HEK293T (cell line): ENCODE measurements around the gene OPALIN.

ENCODE experiments used
- ELF4 ChIP-seq: fragments of 450-650 bp; IDR thresholded peaks from 2 replicates; pipeline ENCODE4 v1.6.1; 2017; ENCODE audit warnings: antibody characterized with exemption
- FOXM1 ChIP-seq: fragments of 450-650 bp; IDR thresholded peaks from 2 replicates; pipeline ENCODE4 v1.6.1; 2017; ENCODE audit warnings: mild to moderate bottlenecking, borderline replicate concordance
- NFRKB ChIP-seq: fragments of 450-650 bp; IDR thresholded peaks from 2 replicates; pipeline ENCODE4 v1.6.1; 2016; ENCODE audit warnings: mild to moderate bottlenecking, moderate library complexity
- SP1 ChIP-seq: fragments of 450-650 bp; IDR thresholded peaks from 2 replicates; pipeline ENCODE4 v1.6.1; 2017
- SUZ12 ChIP-seq: fragments of 450-650 bp; IDR thresholded peaks from 2 replicates; pipeline ENCODE4 v1.6.1; 2016; ENCODE audit warnings: mild to moderate bottlenecking
- TARDBP ChIP-seq: fragments of 450-650 bp; IDR thresholded peaks from 2 replicates; pipeline ENCODE4 v1.6.1; 2016

GRCh38 chr10:96367470-96367869 lies 8.7 kb upstream of the OPALIN start:
- no peak for TF ChIP-seq ELF4
- no peak for TF ChIP-seq NFRKB
- no peak for TF ChIP-seq TARDBP
- TF ChIP-seq SP1 = no peak
- TF ChIP-seq SUZ12 = no peak
- TF ChIP-seq FOXM1 = no peak
